ENCODE results near the gene TOX4.
"Not testable (repeated sequence)": the region's sequence is repeated elsewhere in the genome, so short reads cannot be mapped to it uniquely, and the experiment has no call there.

TOX4 gene

DNA sequence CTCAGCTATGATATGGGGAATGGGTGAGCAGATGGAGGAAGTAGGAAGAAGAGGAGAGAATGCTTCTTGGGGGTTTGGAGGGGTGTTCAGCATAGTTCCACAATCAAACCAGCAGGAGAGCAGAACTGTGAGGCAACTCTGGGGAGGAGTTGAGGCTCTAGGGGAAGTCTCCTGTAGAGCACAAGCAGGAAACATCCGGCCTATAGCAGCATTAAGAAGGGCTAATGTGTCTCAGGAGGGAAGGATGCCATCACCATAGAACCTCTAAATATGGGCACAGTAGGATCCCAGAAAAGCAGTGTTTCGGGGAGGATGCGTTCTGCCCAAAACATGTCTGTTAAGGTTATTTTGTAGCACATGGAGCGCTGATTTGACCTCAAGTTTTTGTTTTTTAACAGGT, 57.6 kb downstream of the TOX4 start:
- no peak for DNase-seq (ENCODE audit: low read depth in 3 of 3)

DNA sequence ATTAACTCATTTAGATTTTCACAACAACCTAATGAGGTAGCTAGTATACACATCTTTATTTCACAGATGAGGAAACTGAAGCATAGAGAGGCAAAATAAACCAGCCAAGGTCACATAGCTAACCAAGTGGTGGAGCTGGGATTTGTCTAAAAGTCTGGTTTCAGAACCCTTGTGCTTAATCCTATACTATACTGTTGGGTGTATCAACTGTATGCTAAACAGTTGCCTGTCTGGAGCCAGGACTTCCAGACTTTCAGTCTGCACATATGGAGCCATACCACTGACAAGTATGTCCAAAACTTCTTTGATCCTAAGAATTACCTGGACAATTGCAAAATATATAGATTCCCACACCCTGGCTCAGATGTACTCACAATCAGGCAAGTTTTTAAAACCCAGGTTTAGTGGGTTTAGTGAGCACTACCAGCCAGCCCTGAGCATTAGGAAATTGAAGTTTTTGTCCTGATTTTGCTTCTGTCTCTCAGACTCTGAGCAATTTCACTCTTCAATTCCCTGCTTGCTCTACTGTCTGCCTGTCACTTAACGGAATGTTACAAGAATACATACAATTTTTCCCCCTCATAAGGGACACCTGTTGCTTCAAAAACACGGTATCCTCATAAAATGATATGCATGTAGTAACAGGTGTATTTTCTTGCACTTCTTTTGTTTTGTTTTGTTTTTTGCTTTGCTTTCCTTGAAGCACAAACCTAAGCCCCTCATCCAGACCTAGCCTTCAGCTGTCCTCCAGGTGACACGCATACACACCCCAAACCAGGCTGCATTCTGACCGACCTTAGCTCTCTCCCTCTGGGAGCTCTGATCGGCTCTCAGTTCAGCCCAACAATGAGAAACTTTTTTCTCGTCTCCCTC, 58.8 kb downstream of the TOX4 start:
- DNase-seq (ENCODE audit: low read depth in 3 of 3), result no peak

DNA sequence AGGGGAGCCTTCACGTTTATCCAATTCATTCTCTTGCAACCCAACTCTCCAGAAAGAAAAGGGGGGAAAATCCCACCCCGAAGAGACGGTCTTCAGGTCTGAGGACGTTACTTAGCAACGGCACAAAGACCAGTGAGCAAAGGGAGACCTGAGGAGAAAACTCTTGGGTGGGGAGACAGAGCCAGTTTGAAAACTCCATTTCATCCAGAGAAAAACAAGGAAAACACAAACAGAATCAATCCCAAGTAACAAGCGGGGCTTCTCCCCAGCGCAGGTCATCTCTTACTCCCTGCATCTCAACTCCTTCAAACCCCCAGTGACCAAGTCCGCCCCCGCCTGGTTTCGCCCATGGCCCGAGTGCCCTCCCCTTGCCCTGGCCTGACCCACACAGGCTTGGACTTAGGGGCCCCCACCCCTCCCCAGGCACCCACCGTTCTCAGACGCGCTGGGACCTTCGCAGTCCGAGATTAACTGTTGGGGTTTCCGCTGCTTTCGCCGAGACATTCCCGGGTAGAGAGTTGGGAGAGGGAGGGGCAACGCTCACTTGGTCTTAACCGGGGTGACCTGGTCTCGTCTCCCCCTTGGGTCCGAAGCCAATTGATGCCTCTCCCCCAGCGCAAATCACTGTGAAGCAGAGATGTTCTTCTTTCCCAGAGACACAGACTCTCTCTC, 59.6 kb downstream of the TOX4 start:
- no peak for DNase-seq (ENCODE audit: low read depth in 3 of 3)

DNA sequence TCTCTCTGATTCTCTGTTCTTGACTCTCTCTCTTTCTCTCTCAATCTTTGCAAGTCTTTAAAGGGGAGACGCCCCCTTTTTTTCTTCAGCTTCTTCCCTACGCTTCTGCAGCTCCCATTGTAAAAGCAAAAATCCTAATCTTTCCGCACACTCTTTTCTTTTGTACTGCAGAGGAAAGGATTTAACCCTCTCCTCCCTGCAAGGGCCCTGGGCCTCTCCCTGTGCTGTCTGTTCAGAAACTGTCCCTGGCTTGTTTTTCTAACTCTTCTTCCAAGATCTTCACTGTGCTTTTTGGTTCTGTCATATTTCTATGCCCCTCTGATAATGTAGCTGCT, 60.1 kb downstream of the TOX4 start:
- DNase-seq (ENCODE audit: low read depth in 3 of 3), result no peak

DNA sequence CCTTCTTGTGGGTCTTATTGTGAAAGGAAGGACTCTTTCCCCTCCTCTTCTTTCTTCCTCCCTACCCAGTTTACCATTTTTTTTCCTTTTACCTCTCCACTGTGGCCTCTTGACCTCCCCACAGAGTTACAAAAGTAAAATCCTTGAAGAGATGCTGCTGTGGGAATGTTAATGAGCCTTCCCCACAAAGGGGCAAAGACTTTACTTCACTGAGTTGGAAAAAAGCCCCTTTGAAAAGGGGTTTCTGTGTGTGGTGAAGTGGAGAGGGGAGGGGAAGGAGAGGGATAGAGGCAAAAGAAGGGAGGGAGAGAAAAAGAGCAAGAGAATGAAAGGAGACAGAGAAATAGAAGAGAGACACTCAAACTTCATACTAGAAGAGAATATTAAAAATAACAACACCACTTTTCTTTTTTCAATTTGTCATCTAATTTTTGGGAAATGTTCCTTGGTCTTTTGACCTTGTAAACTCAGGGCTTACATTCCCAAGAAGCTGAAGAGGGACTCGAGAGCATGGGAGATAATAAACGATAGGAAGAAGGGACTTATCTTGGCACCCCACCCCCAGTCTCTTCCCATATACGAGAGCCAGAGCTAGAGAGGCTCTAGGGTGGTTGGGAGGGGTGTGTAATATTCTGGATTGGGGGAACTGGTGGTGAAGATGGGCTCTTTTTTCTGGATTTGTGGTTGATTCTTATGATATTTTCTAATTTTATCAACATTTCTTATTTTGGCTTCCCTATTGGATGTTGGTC, 62.4 kb downstream of the TOX4 start:
- DNase-seq (ENCODE audit: low read depth in 3 of 3), result no peak

DNA sequence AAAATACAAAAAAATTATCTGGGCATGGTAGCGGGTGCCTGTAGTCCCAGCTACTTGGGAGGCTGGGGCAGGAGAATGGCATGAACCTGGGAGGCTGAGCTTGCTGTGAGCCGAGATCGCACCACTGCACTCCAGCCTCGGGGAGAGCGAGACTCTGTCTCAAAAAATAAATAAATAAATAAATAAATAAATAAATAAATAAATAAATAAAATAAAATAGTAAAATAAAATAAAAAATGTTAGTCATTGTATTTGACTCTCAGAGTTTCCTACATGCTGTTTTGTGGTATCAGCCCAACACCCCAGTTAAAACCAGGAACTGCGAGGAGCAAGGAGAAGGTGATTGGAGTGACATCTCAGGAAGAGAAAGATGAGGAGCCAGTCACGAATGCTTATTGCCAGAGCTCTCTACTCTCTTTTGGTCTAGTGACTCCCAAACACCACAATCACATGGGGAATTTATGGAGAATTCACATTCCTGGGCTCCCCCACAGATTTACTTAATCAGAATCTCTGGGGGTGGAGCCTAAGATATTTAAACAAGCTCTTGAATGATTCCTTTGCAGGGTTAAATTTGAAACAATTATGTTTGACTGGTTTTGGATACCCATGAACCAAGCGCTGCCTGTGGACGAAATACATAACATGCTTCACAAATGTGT, 64.5 kb downstream of the TOX4 start:
- DNase-seq (ENCODE audit: low read depth in 3 of 3), result no peak

DNA sequence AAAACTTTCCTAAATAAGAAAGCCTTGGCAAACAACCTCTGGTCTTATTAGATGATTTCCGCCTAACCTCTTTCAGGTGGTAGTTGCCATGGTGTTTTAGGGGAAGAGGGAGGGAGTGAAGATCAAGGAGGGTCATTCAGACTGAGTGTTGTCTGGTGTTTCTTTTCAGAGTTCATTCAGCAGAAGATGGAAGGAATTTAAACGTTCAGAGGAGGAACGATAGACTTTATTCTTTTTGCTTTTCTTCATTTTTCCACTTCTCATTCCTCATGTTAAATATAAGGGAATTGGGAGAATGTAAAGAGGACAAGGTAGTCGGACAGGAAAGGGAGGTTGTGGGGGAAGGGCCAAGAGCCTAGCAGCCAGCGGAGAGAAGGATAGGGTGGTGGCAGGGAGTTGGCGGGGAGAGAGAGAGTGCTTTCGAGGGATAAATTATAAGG, 66.5 kb downstream of the TOX4 start:
- no peak for DNase-seq (ENCODE audit: low read depth in 3 of 3)

DNA sequence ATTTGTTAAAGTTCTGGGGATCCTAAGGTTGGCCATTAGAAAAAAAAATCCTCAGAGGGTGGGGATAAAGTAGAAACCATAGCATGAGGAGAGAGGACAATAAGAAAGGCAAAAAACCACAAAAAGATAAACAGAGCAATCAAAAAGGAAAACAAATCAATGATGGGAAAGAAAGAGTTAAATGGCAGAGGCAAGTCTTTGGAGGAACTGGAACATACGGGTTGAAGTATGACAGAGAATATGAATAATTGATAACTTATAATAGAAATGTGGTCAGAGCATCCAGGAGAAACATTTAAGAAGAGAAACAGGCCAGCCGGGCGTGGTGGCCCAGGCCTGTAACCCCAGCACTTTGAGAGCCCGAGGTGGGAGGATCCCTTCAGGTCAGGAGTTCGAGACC, 67.0 kb downstream of the TOX4 start:
- no peak for DNase-seq (ENCODE audit: low read depth in 3 of 3)

DNA sequence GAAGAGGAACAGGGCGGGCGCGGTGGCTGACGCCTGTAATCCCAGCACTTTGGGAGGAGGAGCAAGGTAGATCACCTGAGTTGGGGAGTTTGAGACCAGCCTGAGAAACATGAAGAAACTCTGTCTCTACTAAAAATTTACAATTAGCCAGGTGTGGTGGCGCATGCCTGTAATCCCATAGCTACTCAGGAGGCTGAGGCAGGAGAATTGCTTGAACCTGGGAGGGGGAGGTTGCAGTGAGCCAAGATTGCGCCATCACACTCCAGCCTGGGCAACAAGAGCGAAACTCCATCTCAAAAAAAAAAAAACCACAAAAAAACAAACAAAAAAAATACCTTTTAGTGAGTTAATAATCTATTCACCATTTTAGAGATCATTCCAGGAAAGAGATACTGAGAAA, 67.6 kb downstream of the TOX4 start:
- not testable (repeated sequence) for DNase-seq (ENCODE audit: low read depth in 3 of 3)
